TTC549 (cell line): Measurements from ENCODE around the gene PRSS27.
"Not testable (repeated sequence)": the region's sequence is repeated elsewhere in the genome, so short reads cannot be mapped to it uniquely, and the experiment has no call there.

ENCODE experiments used
- FAIRE-seq: peaks from 2 replicates; lab custom pipeline; 2012; peaks lifted over from hg19 to GRCh38; lab: Jason Lieb, UNC

The PRSS27 gene

GRCh38 chr16:2724088-2724676 is 4.2 kb upstream of the PRSS27 start:
- FAIRE-seq: no peak

GRCh38 chr16:2721634-2722173 is 1.7 kb upstream of the PRSS27 start:
- FAIRE-seq: not testable (repeated sequence)

- FAIRE-seq: no peak
These were observed 952 bp upstream of the PRSS27 start for GRCh38 chr16:2720719-2721633.

GRCh38 chr16:2719328-2720063 is 528 bp downstream of the PRSS27 start:
- FAIRE-seq: no peak

- no peak for FAIRE-seq
These were observed 2.4 kb downstream of the PRSS27 start for GRCh38 chr16:2717383-2718263.

GRCh38 chr16:2716948-2717347 is 3.1 kb downstream of the PRSS27 start:
- no peak for FAIRE-seq

GRCh38 chr16:2715966-2716885 is 3.8 kb downstream of the PRSS27 start:
- FAIRE-seq: no peak

- no peak for FAIRE-seq
These were observed 4.5 kb downstream of the PRSS27 start for GRCh38 chr16:2715519-2715918.

GRCh38 chr16:2715064-2715463 is 5.0 kb downstream of the PRSS27 start:
- FAIRE-seq: no peak

GRCh38 chr16:2713985-2714774 is 5.8 kb downstream of the PRSS27 start:
- no peak for FAIRE-seq

GRCh38 chr16:2713523-2713922 is 6.5 kb downstream of the PRSS27 start:
- no peak for FAIRE-seq

- no peak for FAIRE-seq
These were observed 7.5 kb downstream of the PRSS27 start for GRCh38 chr16:2712546-2712945.

GRCh38 chr16:2712063-2712441 is 8.0 kb downstream of the PRSS27 start:
- no peak for FAIRE-seq

- no peak for FAIRE-seq
These were observed 8.5 kb downstream of the PRSS27 start for GRCh38 chr16:2711370-2712062.

- FAIRE-seq: no peak
These were observed 9.3 kb downstream of the PRSS27 start for GRCh38 chr16:2710711-2711231.

GRCh38 chr16:2710021-2710710 is 9.9 kb downstream of the PRSS27 start:
- no peak for FAIRE-seq

- FAIRE-seq: no peak
These were observed 10.4 kb downstream of the PRSS27 start for GRCh38 chr16:2709588-2709984.

- no peak for FAIRE-seq
These were observed 11.0 kb downstream of the PRSS27 start for GRCh38 chr16:2708955-2709587.
